CD8-positive, alpha-beta memory T cell (primary cell): ENCODE data around the gene IQCK. TPM values are rescaled to one million over a fixed set of nuclear protein-coding genes. Genes with fewer than 3 reads are reported as not detected.

Experiments used
- CTCF ChIA-PET: fragments of 350-600 bp; sonication (Branson Sonifier 250); formaldehyde crosslinking; loops from one replicate; lab custom pipeline; 2021; ENCODE audit warnings: antibody characterized with exemption; lab: Charles Lee
- POLR2A ChIA-PET: fragments of 350-600 bp; sonication (Branson Sonifier 250); formaldehyde crosslinking; loops from one replicate; lab custom pipeline; 2021; ENCODE audit warnings: antibody characterized with exemption; lab: Charles Lee
- DNase-seq, 5 donors: peaks; one replicate each; pipeline versions ENCODE4 v3.0.0 to v3.0.0-alpha.2; 2020 to 2022; ENCODE audit warnings: mixed read lengths in 1 of 5
- H3K27ac ChIP-seq: one replicate; pipeline ENCODE4 v1.7.0; 2013; ENCODE audit warnings: low read depth, mild to moderate bottlenecking, low read length, moderate library complexity
- H3K27me3 ChIP-seq: 2 replicates; pipeline ENCODE4 v1.7.0; 2013; ENCODE audit warnings: low read length, mild to moderate bottlenecking; ENCODE audit not compliant: insufficient read depth, poor library complexity, severe bottlenecking
- H3K36me3 ChIP-seq: 2 replicates; pipeline ENCODE4 v1.7.0; 2013; ENCODE audit warnings: mild to moderate bottlenecking, low read length, moderate library complexity; ENCODE audit not compliant: insufficient read depth
- H3K4me1 ChIP-seq: 2 replicates; pipeline ENCODE4 v1.7.0; 2013; ENCODE audit warnings: mild to moderate bottlenecking, low read length, moderate library complexity; ENCODE audit not compliant: insufficient read depth
- H3K4me3 ChIP-seq: 2 replicates; pipeline ENCODE4 v1.7.0; 2013; ENCODE audit warnings: mild to moderate bottlenecking, low read length
- H3K9me3 ChIP-seq: 2 replicates; pipeline ENCODE4 v1.7.0; 2013; ENCODE audit warnings: mild to moderate bottlenecking, low read length
- H3K27ac Mint-ChIP-seq, 8 donors: one replicate each; pipeline ENCODE4 v1.8.0; 2020 to 2021; ENCODE audit warnings: mixed read lengths in 8 of 8, mild to moderate bottlenecking in 6 of 8, inconsistent platforms in 3 of 8, moderate library complexity in 3 of 8
- H3K27me3 Mint-ChIP-seq, 2 donors: one replicate each; pipeline ENCODE4 v1.8.0; 2020 to 2021; ENCODE audit warnings: mixed read lengths in 2 of 2, mild to moderate bottlenecking in 1 of 2, moderate library complexity in 1 of 2
- H3K36me3 Mint-ChIP-seq, 3 donors: one replicate each; pipeline ENCODE4 v1.8.0; 2020 to 2021; ENCODE audit warnings: mixed read lengths in 3 of 3, inconsistent platforms in 1 of 3, mild to moderate bottlenecking in 1 of 3
- H3K4me1 Mint-ChIP-seq, 3 donors: one replicate each; pipeline ENCODE4 v1.8.0; 2020 to 2021; ENCODE audit warnings: mixed read lengths in 3 of 3, inconsistent platforms in 1 of 3, mild to moderate bottlenecking in 1 of 3
- H3K4me3 Mint-ChIP-seq, 7 donors: one replicate each; pipeline ENCODE4 v1.8.0; 2020 to 2021; ENCODE audit warnings: mixed read lengths in 7 of 7, mild to moderate bottlenecking in 6 of 7, moderate library complexity in 4 of 7, inconsistent platforms in 2 of 7
- H3K9me3 Mint-ChIP-seq, 5 donors: one replicate each; pipeline ENCODE4 v1.8.0; 2020 to 2022; ENCODE audit warnings: mixed read lengths in 5 of 5, mild to moderate bottlenecking in 3 of 5, moderate library complexity in 2 of 5, inconsistent platforms in 1 of 5
- polyA plus RNA-seq: library from polyadenylated mRNA; unstranded; fragments of 300-500 nt; fragmentation: Illumina TruSeq; gene quantifications from one replicate; pipeline ENCODE4 v1.2.3, GENCODE V29; 2021
- total RNA-seq, 2 experiments: library from RNA; stranded (reverse); gene quantifications; one replicate each; pipeline ENCODE4 v1.2.3, GENCODE V29; 2021

The IQCK gene
- total and polyA plus RNA-seq, 3 experiments from 2014 or later = 1.9 to 3.8 (median 2.6) TPM

- ChIA-PET CTCF (no interaction called here), POLR2A (interaction anchor here (0.6 kb wide), 1 partner anchor 164 kb away, joined by 7 read pairs; no protein-coding TSS in a partner anchor)
- H3K4me1 ChIP-seq = no peaks in the 10 kb centered on the region
- Mint-ChIP-seq H3K9me3 (no peaks in the 10 kb centered on the region), H3K4me1 (no peaks in the 10 kb centered on the region), H3K27me3 (no peaks in the 10 kb centered on the region), H3K4me3 (no peak overlapping the region), H3K36me3 (no peaks in the 10 kb centered on the region), H3K27ac (no peak overlapping the region)
- no peaks in the 10 kb centered on the region for H3K27me3 ChIP-seq
- DNase-seq = no peak
- H3K9me3 ChIP-seq = no peaks in the 10 kb centered on the region
- H3K4me3 ChIP-seq = no peak overlapping the region
- no peaks in the 10 kb centered on the region for H3K36me3 ChIP-seq
- no peak overlapping the region for H3K27ac ChIP-seq
Observed at GRCh38 chr16:19858340-19859018, 140.4 kb downstream of the IQCK start.

- Histone ChIP-seq H3K9me3 (no peaks in the 10 kb centered on the region), H3K27me3 (no peaks in the 10 kb centered on the region), H3K4me3 (no peak overlapping the region), H3K4me1 (no peaks in the 10 kb centered on the region), H3K36me3 (no peaks in the 10 kb centered on the region), H3K27ac (no peak overlapping the region)
- Mint-ChIP-seq H3K9me3 (no peaks in the 10 kb centered on the region), H3K36me3 (no peaks in the 10 kb centered on the region), H3K4me3 (no peak overlapping the region), H3K27ac (no peak overlapping the region), H3K27me3 (no peaks in the 10 kb centered on the region), H3K4me1 (no peaks in the 10 kb centered on the region)
- no peak for DNase-seq
- CTCF ChIA-PET = no interaction called here
- POLR2A ChIA-PET = no interaction called here
Observed at GRCh38 chr16:19859166-19859565, 141.1 kb downstream of the IQCK start.

GRCh38 chr16:19859603-19860002 is 141.5 kb downstream of the IQCK start:
- Mint-ChIP-seq H3K4me3 (no peak overlapping the region), H3K9me3 (no peaks in the 10 kb centered on the region), H3K27me3 (no peaks in the 10 kb centered on the region), H3K36me3 (no peaks in the 10 kb centered on the region), H3K4me1 (no peaks in the 10 kb centered on the region), H3K27ac (no peak overlapping the region)
- Histone ChIP-seq H3K4me3 (no peak overlapping the region), H3K9me3 (no peaks in the 10 kb centered on the region), H3K36me3 (no peaks in the 10 kb centered on the region), H3K4me1 (no peaks in the 10 kb centered on the region), H3K27me3 (no peaks in the 10 kb centered on the region), H3K27ac (no peak overlapping the region)
- ChIA-PET CTCF (no interaction called here), POLR2A (no interaction called here)
- no peak for DNase-seq

GRCh38 chr16:19860166-19861041 is 142.3 kb downstream of the IQCK start:
- Mint-ChIP-seq H3K9me3 (no peaks in the 10 kb centered on the region), H3K27me3 (no peaks in the 10 kb centered on the region), H3K4me3 (no peak overlapping the region), H3K36me3 (no peaks in the 10 kb centered on the region), H3K27ac (no peak overlapping the region), H3K4me1 (no peaks in the 10 kb centered on the region)
- Histone ChIP-seq H3K36me3 (no peaks in the 10 kb centered on the region), H3K27me3 (no peaks in the 10 kb centered on the region), H3K27ac (no peak overlapping the region), H3K9me3 (no peaks in the 10 kb centered on the region), H3K4me3 (no peak overlapping the region), H3K4me1 (no peaks in the 10 kb centered on the region)
- CTCF ChIA-PET = no interaction called here
- POLR2A ChIA-PET = no interaction called here
- no peak for DNase-seq

- no peaks in the 10 kb centered on the region for H3K4me1 ChIP-seq
- H3K27me3 ChIP-seq = no peaks in the 10 kb centered on the region
- H3K9me3 Mint-ChIP-seq = no peaks in the 10 kb centered on the region
- ChIA-PET CTCF (no interaction called here), POLR2A (no interaction called here)
- no peak for DNase-seq
- no peak overlapping the region for H3K27ac ChIP-seq
- no peaks in the 10 kb centered on the region for H3K9me3 ChIP-seq
- no peaks in the 10 kb centered on the region for H3K27me3 Mint-ChIP-seq
- H3K4me3 Mint-ChIP-seq = no peak overlapping the region
- H3K4me3 ChIP-seq = no peak overlapping the region
- H3K27ac Mint-ChIP-seq = no peak overlapping the region
- no peaks in the 10 kb centered on the region for H3K36me3 Mint-ChIP-seq
- no peaks in the 10 kb centered on the region for H3K4me1 Mint-ChIP-seq
- H3K36me3 ChIP-seq = no peaks in the 10 kb centered on the region
Observed at GRCh38 chr16:19861133-19861532, 143.1 kb downstream of the IQCK start.

GRCh38 chr16:19861811-19862327 is 143.8 kb downstream of the IQCK start:
- Histone ChIP-seq H3K36me3 (no peaks in the 10 kb centered on the region), H3K27me3 (no peaks in the 10 kb centered on the region), H3K4me3 (no peak overlapping the region), H3K27ac (no peak overlapping the region), H3K4me1 (no peaks in the 10 kb centered on the region), H3K9me3 (no peaks in the 10 kb centered on the region)
- Mint-ChIP-seq H3K27ac (no peak overlapping the region), H3K4me1 (no peaks in the 10 kb centered on the region), H3K4me3 (no peak overlapping the region), H3K9me3 (no peaks in the 10 kb centered on the region), H3K36me3 (no peaks in the 10 kb centered on the region), H3K27me3 (peaks cover 0 to 3% of the 10 kb centered on the region in 2 donors)
- DNase-seq = no peak
- POLR2A ChIA-PET = no interaction called here
- CTCF ChIA-PET = no interaction called here

- Mint-ChIP-seq H3K36me3 (no peaks in the 10 kb centered on the region), H3K27ac (no peak overlapping the region), H3K27me3 (peaks cover 0 to 9% of the 10 kb centered on the region in 2 donors), H3K9me3 (no peaks in the 10 kb centered on the region), H3K4me3 (no peak overlapping the region), H3K4me1 (no peaks in the 10 kb centered on the region)
- Histone ChIP-seq H3K27ac (no peak overlapping the region), H3K27me3 (no peaks in the 10 kb centered on the region), H3K36me3 (no peaks in the 10 kb centered on the region), H3K4me3 (no peak overlapping the region), H3K9me3 (no peaks in the 10 kb centered on the region), H3K4me1 (no peaks in the 10 kb centered on the region)
- ChIA-PET CTCF (no interaction called here), POLR2A (no interaction called here)
- DNase-seq = no peak
Observed at GRCh38 chr16:19863990-19864389, 145.9 kb downstream of the IQCK start.

- no peak for DNase-seq
- Histone ChIP-seq H3K27ac (no peak overlapping the region), H3K36me3 (no peaks in the 10 kb centered on the region), H3K9me3 (no peaks in the 10 kb centered on the region), H3K27me3 (no peaks in the 10 kb centered on the region), H3K4me3 (no peak overlapping the region), H3K4me1 (no peaks in the 10 kb centered on the region)
- Mint-ChIP-seq H3K36me3 (no peaks in the 10 kb centered on the region), H3K9me3 (no peaks in the 10 kb centered on the region), H3K4me3 (no peak overlapping the region), H3K27me3 (peaks cover 0 to 9% of the 10 kb centered on the region in 2 donors), H3K4me1 (no peaks in the 10 kb centered on the region), H3K27ac (no peak overlapping the region)
- ChIA-PET POLR2A (no interaction called here), CTCF (no interaction called here)
Observed at GRCh38 chr16:19864566-19864965, 146.5 kb downstream of the IQCK start.
